ENCODE data around the gene TMPRSS2. TPM values are rescaled to one million over a fixed set of nuclear protein-coding genes. Genes with fewer than 3 reads are reported as not detected.

TMPRSS2 gene
- polyA plus RNA-seq, 4 donors, result 35.5 to 50.1 (median 37.1) TPM

- no peak for DNase-seq (ENCODE audit: low read depth in 4 of 4, low spot score in 3 of 4)
These were observed 54.2 kb downstream of the TMPRSS2 start for GRCh38 chr21:41453761-41454160.

DNA sequence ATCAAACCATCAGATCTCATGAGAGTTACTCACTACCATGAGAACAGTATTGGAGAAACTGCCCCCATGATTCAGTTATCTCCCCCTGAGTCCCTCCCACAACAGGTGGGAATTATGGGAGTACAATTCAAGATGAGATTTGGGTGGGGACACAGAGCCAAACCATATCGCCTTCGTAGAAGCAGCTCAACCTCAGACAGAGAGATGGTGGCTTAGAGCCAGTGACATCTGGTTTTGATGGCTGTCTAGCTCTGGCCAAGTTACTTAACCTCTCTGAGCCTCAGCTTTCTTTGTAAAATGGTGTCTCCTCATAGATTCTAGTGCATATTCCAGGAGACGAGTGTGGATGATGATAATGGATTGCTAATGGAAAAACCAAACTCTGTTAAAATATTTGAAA, 54.8 kb downstream of the TMPRSS2 start:
- DNase-seq (ENCODE audit: low read depth in 4 of 4, low spot score in 3 of 4), result no peak

- DNase-seq (ENCODE audit: low read depth in 4 of 4, low spot score in 3 of 4), result no peak
These were observed 55.9 kb downstream of the TMPRSS2 start for GRCh38 chr21:41451753-41452676.

- DNase-seq (ENCODE audit: low read depth in 4 of 4, low spot score in 3 of 4), result no peak
These were observed 58.3 kb downstream of the TMPRSS2 start for GRCh38 chr21:41449613-41450012.

GRCh38 chr21:41447356-41447755, 60.6 kb downstream of the TMPRSS2 start:
- DNase-seq (ENCODE audit: low read depth in 4 of 4, low spot score in 3 of 4), result no peak

- DNase-seq (ENCODE audit: low read depth in 4 of 4, low spot score in 3 of 4), result no peak
These were observed 61.4 kb downstream of the TMPRSS2 start for GRCh38 chr21:41446586-41446985.

DNA sequence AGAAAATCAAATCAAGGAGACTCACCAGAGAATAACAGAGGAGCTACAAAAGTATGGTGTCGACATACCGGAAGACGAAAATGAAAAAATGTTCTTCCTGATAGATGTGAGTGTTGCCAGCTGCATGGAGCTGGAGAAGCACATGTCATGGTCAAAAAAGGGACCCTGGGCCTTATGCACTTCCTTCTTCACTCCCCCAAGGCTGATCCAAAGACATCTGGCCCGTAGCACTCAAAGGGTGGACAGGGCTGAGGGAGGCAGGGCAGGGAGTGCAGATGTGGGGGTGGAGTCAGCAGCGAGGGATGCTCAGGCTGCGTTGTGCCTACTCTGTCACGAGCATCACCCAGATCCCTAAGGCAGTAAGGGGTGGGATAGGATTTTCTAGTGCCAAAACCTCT, 62.5 kb downstream of the TMPRSS2 start:
- peak in 1 of 4 donors; percentile 20 for DNase-seq (ENCODE audit: low read depth in 4 of 4, low spot score in 3 of 4)

DNA sequence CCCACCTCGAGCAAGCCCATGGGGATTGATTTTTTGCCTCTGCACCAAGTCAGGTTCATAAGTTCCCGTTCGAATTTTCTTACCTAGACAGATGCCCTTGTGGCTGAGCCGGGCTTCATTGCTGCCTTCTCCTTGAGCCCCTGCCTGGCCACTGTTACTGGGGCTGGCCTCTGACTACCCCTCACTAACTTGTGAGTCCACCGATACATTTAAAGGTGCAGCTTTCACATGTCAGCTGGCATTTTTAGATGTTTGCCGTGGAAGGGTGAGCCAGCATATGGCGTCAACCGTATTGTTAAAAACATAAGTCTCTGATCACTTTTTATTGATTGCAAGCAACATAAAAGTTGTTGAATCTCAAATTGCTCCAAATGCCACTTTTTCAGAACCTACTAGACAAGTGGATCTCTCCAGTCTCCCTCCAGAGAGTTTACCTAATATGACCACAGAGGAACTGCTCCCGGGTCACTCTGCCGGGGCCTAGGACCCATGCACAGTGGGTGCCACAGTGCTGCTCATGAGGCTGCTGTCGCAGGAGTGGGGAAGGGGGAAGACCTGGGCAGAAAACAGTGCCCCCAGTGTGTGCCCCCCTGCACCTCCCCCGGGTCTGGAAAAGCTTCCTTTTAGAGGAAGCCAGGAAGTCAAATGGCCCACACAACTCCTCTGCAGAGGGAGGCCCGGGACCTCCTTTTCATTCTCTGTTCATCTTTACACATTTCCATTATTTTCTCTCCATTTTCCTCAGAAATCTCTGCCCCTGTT, 63.1 kb downstream of the TMPRSS2 start:
- no peak for DNase-seq (ENCODE audit: low read depth in 4 of 4, low spot score in 3 of 4)

DNA sequence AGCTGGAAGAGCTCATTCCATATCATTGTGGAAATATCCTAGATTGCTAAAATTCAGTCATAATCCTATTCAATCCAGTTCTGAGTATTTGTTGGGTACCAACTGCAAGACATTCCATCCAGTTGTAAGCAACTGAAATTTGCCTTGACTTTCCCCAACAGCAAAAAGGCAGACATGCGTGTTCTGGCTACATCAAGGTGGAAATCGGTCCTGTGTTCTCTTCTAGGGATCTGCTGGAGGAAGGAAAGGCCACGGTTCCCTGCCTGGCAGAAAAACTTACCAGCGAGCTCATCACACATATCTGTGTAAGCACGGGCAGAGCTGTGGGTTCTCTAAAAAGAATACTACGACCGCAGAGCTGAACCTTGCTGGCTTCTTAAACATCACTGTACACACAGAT, 64.4 kb downstream of the TMPRSS2 start:
- no peak for DNase-seq (ENCODE audit: low read depth in 4 of 4, low spot score in 3 of 4)

GRCh38 chr21:41442481-41443186, 65.3 kb downstream of the TMPRSS2 start:
- no peak for DNase-seq (ENCODE audit: low read depth in 4 of 4, low spot score in 3 of 4)

GRCh38 chr21:41441546-41441945, 66.4 kb downstream of the TMPRSS2 start:
- no peak for DNase-seq (ENCODE audit: low read depth in 4 of 4, low spot score in 3 of 4)

- no peak for DNase-seq (ENCODE audit: low read depth in 4 of 4, low spot score in 3 of 4)
These were observed 68.7 kb downstream of the TMPRSS2 start for GRCh38 chr21:41439248-41439647.

DNA sequence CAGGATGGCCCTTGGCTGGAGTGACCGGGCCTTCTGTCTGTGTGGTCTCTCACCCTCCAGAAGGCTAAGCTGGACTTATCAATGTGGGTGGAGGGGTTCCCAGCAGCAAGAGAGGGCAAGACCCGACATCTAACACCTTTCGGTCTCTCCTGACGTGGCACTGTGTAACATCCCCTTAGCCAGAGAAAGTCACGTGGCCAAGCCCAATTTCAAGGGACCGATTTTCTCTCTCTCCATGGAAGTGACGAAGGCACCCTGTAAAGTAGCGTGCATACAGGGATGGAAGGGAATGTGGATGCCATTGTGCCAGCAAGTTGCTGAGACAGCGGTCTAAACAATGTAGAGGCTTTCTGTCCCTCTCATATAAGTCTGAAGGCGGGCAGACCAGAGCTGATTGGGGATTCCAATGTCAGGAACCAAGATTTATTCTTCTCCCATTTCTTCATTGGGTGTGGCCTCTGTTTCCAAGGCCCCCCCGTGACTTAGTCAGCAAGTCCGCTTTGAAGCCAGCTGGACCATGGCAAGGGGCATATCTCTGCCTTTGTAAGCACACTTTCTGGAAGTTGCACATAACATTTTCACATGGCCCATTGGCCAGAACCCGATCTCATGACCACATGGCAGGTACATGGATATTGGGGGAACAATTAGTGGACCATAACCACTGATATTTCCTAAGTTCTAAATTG, 69.4 kb downstream of the TMPRSS2 start:
- no peak for DNase-seq (ENCODE audit: low read depth in 4 of 4, low spot score in 3 of 4)

- DNase-seq (ENCODE audit: low read depth in 4 of 4, low spot score in 3 of 4), result no peak
These were observed 70.2 kb downstream of the TMPRSS2 start for GRCh38 chr21:41437729-41438128.

GRCh38 chr21:41435706-41436105, 72.3 kb downstream of the TMPRSS2 start:
- no peak for DNase-seq (ENCODE audit: low read depth in 4 of 4, low spot score in 3 of 4)

GRCh38 chr21:41433566-41433965, 74.4 kb downstream of the TMPRSS2 start:
- no peak for DNase-seq (ENCODE audit: low read depth in 4 of 4, low spot score in 3 of 4)

DNA sequence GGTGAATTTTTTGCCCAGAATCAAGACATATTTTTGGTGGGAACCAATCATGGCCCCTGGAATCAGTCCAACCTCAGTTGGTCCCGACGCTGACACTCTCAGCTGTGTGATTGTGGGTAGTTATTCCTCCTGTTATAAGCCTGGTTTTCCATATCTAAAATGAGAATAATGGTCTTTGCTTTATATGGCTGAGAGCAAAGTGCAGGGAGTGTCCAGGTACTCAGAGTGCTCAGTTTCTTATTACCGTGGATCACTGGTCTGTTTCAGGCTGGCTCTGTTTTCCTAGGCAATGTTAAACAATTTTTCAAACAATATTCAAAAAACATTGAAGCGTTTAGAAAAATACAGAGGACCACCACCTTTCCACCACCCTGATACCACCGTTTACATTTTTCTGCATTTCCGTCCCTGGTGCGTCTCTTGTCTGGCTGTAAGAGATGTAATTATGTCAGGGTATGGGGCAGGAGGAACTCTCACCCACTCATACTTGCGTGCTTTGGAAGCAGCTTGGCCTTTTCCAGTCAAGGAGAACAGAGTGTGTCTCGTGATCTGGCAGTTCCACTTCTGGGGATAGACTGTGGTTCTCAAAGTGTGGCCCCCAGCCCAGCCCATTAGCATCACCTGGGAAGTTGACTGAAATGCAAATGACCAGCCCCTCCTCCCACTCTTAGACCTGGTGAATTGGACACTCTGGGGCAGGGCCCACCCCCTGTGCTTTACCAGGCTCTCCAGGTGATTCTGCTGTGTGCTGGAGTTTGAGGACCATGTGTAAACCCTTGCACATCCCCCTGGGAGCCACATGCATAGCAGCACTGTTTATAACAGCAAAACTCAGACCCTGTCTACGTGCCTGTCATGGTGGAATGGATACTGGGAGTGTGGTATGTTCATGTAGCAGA, 75.1 kb downstream of the TMPRSS2 start:
- no peak for DNase-seq (ENCODE audit: low read depth in 4 of 4, low spot score in 3 of 4)

- DNase-seq (ENCODE audit: low read depth in 4 of 4, low spot score in 3 of 4), result no peak
These were observed 76.0 kb downstream of the TMPRSS2 start for GRCh38 chr21:41431788-41432548.

Measured in right renal pelvis (tissue), 4 donors.